ENCODE data around the gene UNC5A.

UNC5A gene

GRCh38 chr5:176878906-176879662 is 68.7 kb downstream of the UNC5A start:
- H3K27ac ChIP-seq, result no peak overlapping the region
- TF ChIP-seq ZFX (IDR thresholded peaks at IDR 0.05) (no peak), CTCF (conservative IDR thresholded peaks at IDR 0.05) (no peak)

GRCh38 chr5:176879663-176880361 is 69.5 kb downstream of the UNC5A start:
- H3K27ac ChIP-seq, result no peak overlapping the region
- TF ChIP-seq ZFX (IDR thresholded peaks at IDR 0.05), result no peak
- no peak for TF ChIP-seq CTCF (conservative IDR thresholded peaks at IDR 0.05)

- TF ChIP-seq ZFX (IDR thresholded peaks at IDR 0.05) (no peak), CTCF (conservative IDR thresholded peaks at IDR 0.05) (no peak)
- no peak overlapping the region for H3K27ac ChIP-seq
Observed at GRCh38 chr5:176880366-176881020, 70.1 kb downstream of the UNC5A start.

- H3K27ac ChIP-seq, result no peak overlapping the region
- no peak for TF ChIP-seq CTCF (conservative IDR thresholded peaks at IDR 0.05)
- TF ChIP-seq ZFX (IDR thresholded peaks at IDR 0.05), result no peak
Observed at GRCh38 chr5:176881021-176881749, 70.8 kb downstream of the UNC5A start.

GRCh38 chr5:176881816-176882566 is 71.6 kb downstream of the UNC5A start:
- H3K27ac ChIP-seq, result no peak overlapping the region
- TF ChIP-seq ZFX (IDR thresholded peaks at IDR 0.05) (no peak), CTCF (conservative IDR thresholded peaks at IDR 0.05) (no peak)

- no peak overlapping the region for H3K27ac ChIP-seq
- no peak for TF ChIP-seq CTCF (conservative IDR thresholded peaks at IDR 0.05)
- no peak for TF ChIP-seq ZFX (IDR thresholded peaks at IDR 0.05)
Observed at GRCh38 chr5:176882567-176882903, 72.2 kb downstream of the UNC5A start.

All from C4-2B (cell line).